ENCODE measurements around the gene RNASE1. TPM values are rescaled to one million over a fixed set of nuclear protein-coding genes. Genes with fewer than 3 reads are reported as not detected.

The RNASE1 gene
- total and polyA plus RNA-seq, 9 of the 15 experiments (the other 6 are each of a cell fraction or from before 2014, with no cell fraction given): 6.4 to 33.3 (median 13.9) TPM

- no peak for TF ChIP-seq SIRT6 (IDR thresholded peaks at IDR 0.05; ENCODE audit: low read depth, low read length)
- TF ChIP-seq, protein P1, sequence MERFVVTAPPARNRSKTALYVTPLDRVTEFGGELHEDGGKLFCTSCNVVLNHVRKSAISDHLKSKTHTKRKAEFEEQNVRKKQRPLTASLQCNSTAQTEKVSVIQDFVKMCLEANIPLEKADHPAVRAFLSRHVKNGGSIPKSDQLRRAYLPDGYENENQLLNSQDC (CRISPR knock-in tag; IDR thresholded peaks at IDR 0.05): no peak
- no peak for TF ChIP-seq ZNF134 (CRISPR knock-in tag; conservative IDR thresholded peaks at IDR 0.05)
- TF ChIP-seq RFX1 (IDR thresholded peaks at IDR 0.05): no peak
- Histone ChIP-seq H3K9me3 (replicated peaks; ENCODE audit: control insufficient read depth, insufficient read depth, low read depth, low read length) (no peaks in the 10 kb centered on the region), H3K4me2 (ENCODE audit: insufficient read depth, low read length) (no peak overlapping the region), H3K27me3 (ENCODE audit: control insufficient read depth in 2 of 2, insufficient read depth in 2 of 2, low read length in 2 of 2) (no peaks in the 10 kb centered on the region), H3K79me2 (ENCODE audit: control insufficient read depth, insufficient read depth, low read length) (no peaks in the 10 kb centered on the region), H3K27ac (ENCODE audit: extremely low read depth, low read depth, low read length) (no peak overlapping the region), H3K36me3 (ENCODE audit: control insufficient read depth, insufficient read depth, low read length) (no peaks in the 10 kb centered on the region), H2AFZ (ENCODE audit: low read depth, low read length) (no peak overlapping the region), H3K9me1 (ENCODE audit: control insufficient read depth, insufficient read depth, low read length) (no peaks in the 10 kb centered on the region), H3K9ac (ENCODE audit: insufficient read depth in 1 of 2, low read depth in 2 of 2, low read length in 2 of 2) (no peak overlapping the region), H4K20me1 (replicated peaks; ENCODE audit: control insufficient read depth, insufficient read depth, low read length) (no peaks in the 10 kb centered on the region), H3K4me1 (replicated peaks in 1 of 2; ENCODE audit: control insufficient read depth in 2 of 2, insufficient read depth in 2 of 2, low read length in 2 of 2) (no peaks in the 10 kb centered on the region), H3K4me3 (no peak overlapping the region)
- DNase-seq (ENCODE audit: extremely low read depth in 1 of 4, low spot score in 3 of 4) (no peak), FAIRE-seq (no peak), ATAC-seq (no peak)
- ChIA-PET POLR2A (no interaction called here), CTCF (ENCODE audit: low intra/inter-chr PET ratio) (no interaction called here)
- WGBS (ENCODE audit: insufficient coverage, low coverage, missing lambda C conversion rate): 48% methylated on average over 5 of the region's 5 CpGs
- no TSS peak for BruUV-seq (replicated peaks)
- intact Hi-C loops (cut with micrococcal nuclease): no loop called here
- in situ Hi-C loops (cut with MboI): no loop called here
These were observed 28.3 kb downstream of the RNASE1 start for GRCh38 chr14:20774258-20774824.

DNA sequence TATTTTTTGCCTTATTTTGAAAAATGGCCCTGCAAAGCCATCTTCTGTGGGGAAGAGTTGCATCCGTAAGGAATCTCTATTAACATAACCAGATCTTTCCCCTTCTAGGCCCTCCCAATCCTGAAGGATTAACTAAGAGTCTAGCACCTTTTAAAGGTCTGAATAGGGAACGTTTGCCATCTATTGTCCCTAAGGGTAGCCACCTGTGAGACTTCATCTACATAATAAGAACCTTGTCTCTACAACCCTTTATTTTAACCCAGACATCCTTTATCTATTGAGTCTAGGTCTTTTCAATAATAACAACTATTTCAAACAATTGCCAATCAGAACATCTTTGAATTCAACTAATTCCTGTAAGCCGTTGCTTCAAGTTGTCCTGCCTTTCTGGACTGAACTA lies 30.0 kb downstream of the RNASE1 start:
- H3K4me2 ChIP-seq (ENCODE audit: insufficient read depth, low read length): no peak overlapping the region
- intact Hi-C loops (cut with micrococcal nuclease): no loop called here
- H3K4me3 ChIP-seq: no peak overlapping the region
- H3K27ac ChIP-seq (ENCODE audit: extremely low read depth, low read depth, low read length): no peak overlapping the region
- H3K4me1 ChIP-seq (replicated peaks in 1 of 2; ENCODE audit: control insufficient read depth in 2 of 2, insufficient read depth in 2 of 2, low read length in 2 of 2): no peaks in the 10 kb centered on the region
- POLR2A ChIA-PET: no interaction called here
- H4K20me1 ChIP-seq (replicated peaks; ENCODE audit: control insufficient read depth, insufficient read depth, low read length): no peaks in the 10 kb centered on the region
- FAIRE-seq (no peak), ATAC-seq (no peak), DNase-seq (ENCODE audit: extremely low read depth in 1 of 4, low spot score in 3 of 4) (no peak)
- CTCF ChIA-PET (ENCODE audit: low intra/inter-chr PET ratio): no interaction called here
- no peaks in the 10 kb centered on the region for H3K79me2 ChIP-seq (ENCODE audit: control insufficient read depth, insufficient read depth, low read length)
- no peaks in the 10 kb centered on the region for H3K9me3 ChIP-seq (replicated peaks; ENCODE audit: control insufficient read depth, insufficient read depth, low read depth, low read length)
- H3K27me3 ChIP-seq (ENCODE audit: control insufficient read depth in 2 of 2, insufficient read depth in 2 of 2, low read length in 2 of 2): no peaks in the 10 kb centered on the region
- H3K9ac ChIP-seq (ENCODE audit: insufficient read depth in 1 of 2, low read depth in 2 of 2, low read length in 2 of 2): no peak overlapping the region
- no peak overlapping the region for H2AFZ ChIP-seq (ENCODE audit: low read depth, low read length)
- BruUV-seq (replicated peaks): no TSS peak
- 56% methylated on average over 3 of the region's 3 CpGs for WGBS (ENCODE audit: insufficient coverage, low coverage, missing lambda C conversion rate)
- no peaks in the 10 kb centered on the region for H3K36me3 ChIP-seq (ENCODE audit: control insufficient read depth, insufficient read depth, low read length)
- in situ Hi-C loops (cut with MboI): no loop called here
- H3K9me1 ChIP-seq (ENCODE audit: control insufficient read depth, insufficient read depth, low read length): no peaks in the 10 kb centered on the region
- TF ChIP-seq E2F3 (CRISPR knock-in tag; IDR thresholded peaks at IDR 0.05) (no peak), L3MBTL2 (IDR thresholded peaks at IDR 0.05) (no peak), MAFK (IDR thresholded peaks at IDR 0.05; ENCODE audit: low read length) (no peak), NRF1 (conservative IDR thresholded peaks at IDR 0.05 in 1 of 2, IDR thresholded peaks at IDR 0.05 in 1 of 2) (no peak), ZNF445 (CRISPR knock-in tag; IDR thresholded peaks at IDR 0.05; ENCODE audit: low read depth) (no peak), CEBPB (tag; IDR thresholded peaks at IDR 0.05) (no peak), NFATC3 (IDR thresholded peaks at IDR 0.05) (no peak), CCNT2 (IDR thresholded peaks at IDR 0.05; ENCODE audit: borderline replicate concordance, extremely low read depth, insufficient read length, low read depth, low read length) (no peak), HDGF (IDR thresholded peaks at IDR 0.05) (no peak), ILK (tag; IDR thresholded peaks at IDR 0.05; ENCODE audit: borderline replicate concordance, low read depth) (no peak), HDAC1 (IDR thresholded peaks at IDR 0.05) (no peak), PREB (CRISPR knock-in tag; IDR thresholded peaks at IDR 0.05) (no peak), FOSL1 (tag; conservative IDR thresholded peaks at IDR 0.05) (no peak), FOXM1 (IDR thresholded peaks at IDR 0.05; ENCODE audit: low read depth) (no peak), FOXM1 (CRISPR knock-in tag; IDR thresholded peaks at IDR 0.05; ENCODE audit: low read depth) (no peak)

Measured in K562 (cell line).